Measurements from ENCODE around the gene COL6A2. TPM values are rescaled to one million over a fixed set of nuclear protein-coding genes. Genes with fewer than 3 reads are reported as not detected.

Gene COL6A2
- total RNA-seq, 1 experiment from 2014 or later = 15.0 TPM

DNA sequence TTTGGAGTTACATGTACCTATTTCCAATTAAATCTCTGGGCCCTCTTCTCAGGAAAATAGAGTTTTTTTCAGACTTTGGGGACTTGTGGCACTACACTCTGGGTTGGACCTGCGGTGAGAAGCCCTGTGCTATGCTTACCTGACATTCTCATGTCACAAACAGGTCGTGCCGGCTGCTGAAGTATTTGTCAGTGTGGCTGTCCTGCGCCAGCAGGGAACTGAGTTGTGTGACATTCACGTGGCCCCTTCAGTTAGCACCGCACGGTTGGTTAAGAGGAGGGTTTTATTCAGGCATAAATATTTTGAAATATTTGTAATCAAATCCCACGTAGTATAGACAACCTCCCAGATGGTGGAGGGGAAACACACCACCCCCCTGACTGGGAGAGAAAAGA, 6.3 kb upstream of the COL6A2 start:
- intact Hi-C loops (cut with micrococcal nuclease; ENCODE audit: unreplicated experiment) = no loop called here
- H3K36me3 ChIP-seq (ENCODE audit: insufficient read depth, low read length, poor library complexity, severe bottlenecking) = no peaks in the 10 kb centered on the region
- TF ChIP-seq, protein P1, sequence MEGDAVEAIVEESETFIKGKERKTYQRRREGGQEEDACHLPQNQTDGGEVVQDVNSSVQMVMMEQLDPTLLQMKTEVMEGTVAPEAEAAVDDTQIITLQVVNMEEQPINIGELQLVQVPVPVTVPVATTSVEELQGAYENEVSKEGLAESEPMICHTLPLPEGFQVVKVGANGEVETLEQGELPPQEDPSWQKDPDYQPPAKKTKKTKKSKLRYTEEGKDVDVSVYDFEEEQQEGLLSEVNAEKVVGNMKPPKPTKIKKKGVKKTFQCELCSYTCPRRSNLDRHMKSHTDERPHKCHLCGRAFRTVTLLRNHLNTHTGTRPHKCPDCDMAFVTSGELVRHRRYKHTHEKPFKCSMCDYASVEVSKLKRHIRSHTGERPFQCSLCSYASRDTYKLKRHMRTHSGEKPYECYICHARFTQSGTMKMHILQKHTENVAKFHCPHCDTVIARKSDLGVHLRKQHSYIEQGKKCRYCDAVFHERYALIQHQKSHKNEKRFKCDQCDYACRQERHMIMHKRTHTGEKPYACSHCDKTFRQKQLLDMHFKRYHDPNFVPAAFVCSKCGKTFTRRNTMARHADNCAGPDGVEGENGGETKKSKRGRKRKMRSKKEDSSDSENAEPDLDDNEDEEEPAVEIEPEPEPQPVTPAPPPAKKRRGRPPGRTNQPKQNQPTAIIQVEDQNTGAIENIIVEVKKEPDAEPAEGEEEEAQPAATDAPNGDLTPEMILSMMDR (conservative IDR thresholded peaks at IDR 0.05; ENCODE audit: low read depth, low read length) = no peak
- no peak for TF ChIP-seq EZH2 (IDR thresholded peaks at IDR 0.05; ENCODE audit: borderline replicate concordance, low read depth, low read length, poor library complexity, severe bottlenecking)
- BruUV-seq (replicated peaks) = no TSS peak
- H3K4me3 ChIP-seq (ENCODE audit: low read depth, low read length, poor library complexity, severe bottlenecking) = no peak overlapping the region
- ChIA-PET POLR2A (ENCODE audit: low non-redundant PET) (no interaction called here), CTCF (no interaction called here)
- H3K4me1 ChIP-seq (ENCODE audit: insufficient read depth, low read length, poor library complexity, severe bottlenecking) = no peaks in the 10 kb centered on the region
- H3K9me3 ChIP-seq (ENCODE audit: low read depth, low read length, poor library complexity, severe bottlenecking) = no peaks in the 10 kb centered on the region
- no peak overlapping the region for H3K27ac ChIP-seq (ENCODE audit: low read depth, low read length, poor library complexity, severe bottlenecking)
- no peak for DNase-seq (ENCODE audit: low spot score)
- no peaks in the 10 kb centered on the region for H3K27me3 ChIP-seq (replicated peaks; ENCODE audit: insufficient read depth, low read depth, low read length, poor library complexity)

DNA sequence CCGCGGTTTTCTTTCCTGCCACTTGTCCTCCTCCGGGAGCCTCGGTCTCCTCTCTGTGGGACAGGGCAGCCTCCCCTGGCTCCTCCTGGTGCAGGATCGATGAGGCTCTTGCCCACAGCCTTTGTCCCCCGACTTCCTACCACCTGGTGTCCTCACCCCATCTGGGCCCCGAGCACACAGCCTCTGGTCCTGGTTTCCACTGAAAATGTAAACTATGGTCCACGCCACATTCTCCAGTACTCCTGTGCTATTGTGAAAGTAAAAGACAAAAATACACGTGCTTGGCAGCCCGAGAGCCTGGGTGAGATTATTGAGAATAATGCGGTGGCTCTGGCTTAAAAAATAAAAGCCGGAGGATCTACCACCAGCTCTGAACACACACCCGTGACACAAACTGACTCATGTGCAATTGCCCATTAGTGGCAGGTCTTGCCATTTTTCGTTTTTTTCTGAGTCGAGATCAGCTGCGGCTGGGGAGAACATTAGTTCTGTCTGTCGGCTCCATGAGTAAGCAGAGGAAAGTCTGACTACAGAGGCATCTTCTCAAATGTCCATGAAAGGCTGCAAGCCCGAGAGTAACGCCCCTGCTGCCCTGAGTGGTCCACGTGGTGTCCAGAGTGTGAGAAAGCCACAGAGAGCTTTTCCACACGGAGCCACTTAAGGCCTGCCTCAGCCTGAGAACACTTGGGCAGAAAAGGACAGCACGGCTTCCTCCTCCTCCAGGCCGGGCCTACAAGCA, 5.7 kb upstream of the COL6A2 start:
- Histone ChIP-seq H3K4me1 (ENCODE audit: insufficient read depth, low read length, poor library complexity, severe bottlenecking) (no peaks in the 10 kb centered on the region), H3K4me3 (ENCODE audit: low read depth, low read length, poor library complexity, severe bottlenecking) (no peak overlapping the region), H3K27me3 (replicated peaks; ENCODE audit: insufficient read depth, low read depth, low read length, poor library complexity) (no peaks in the 10 kb centered on the region), H3K27ac (ENCODE audit: low read depth, low read length, poor library complexity, severe bottlenecking) (no peak overlapping the region), H3K9me3 (ENCODE audit: low read depth, low read length, poor library complexity, severe bottlenecking) (no peaks in the 10 kb centered on the region), H3K36me3 (ENCODE audit: insufficient read depth, low read length, poor library complexity, severe bottlenecking) (no peaks in the 10 kb centered on the region)
- intact Hi-C loops (cut with micrococcal nuclease; ENCODE audit: unreplicated experiment) = no loop called here
- ChIA-PET POLR2A (ENCODE audit: low non-redundant PET) (no interaction called here), CTCF (interaction anchor here (0.6 kb wide), 1 partner anchor 583 kb away, joined by 4 read pairs; no protein-coding TSS in a partner anchor)
- TF ChIP-seq, protein P1 (conservative IDR thresholded peaks at IDR 0.05; ENCODE audit: low read depth, low read length) = no peak
- no peak for TF ChIP-seq EZH2 (IDR thresholded peaks at IDR 0.05; ENCODE audit: borderline replicate concordance, low read depth, low read length, poor library complexity, severe bottlenecking)
- BruUV-seq (replicated peaks) = no TSS peak
- DNase-seq (ENCODE audit: low spot score) = no peak

DNA sequence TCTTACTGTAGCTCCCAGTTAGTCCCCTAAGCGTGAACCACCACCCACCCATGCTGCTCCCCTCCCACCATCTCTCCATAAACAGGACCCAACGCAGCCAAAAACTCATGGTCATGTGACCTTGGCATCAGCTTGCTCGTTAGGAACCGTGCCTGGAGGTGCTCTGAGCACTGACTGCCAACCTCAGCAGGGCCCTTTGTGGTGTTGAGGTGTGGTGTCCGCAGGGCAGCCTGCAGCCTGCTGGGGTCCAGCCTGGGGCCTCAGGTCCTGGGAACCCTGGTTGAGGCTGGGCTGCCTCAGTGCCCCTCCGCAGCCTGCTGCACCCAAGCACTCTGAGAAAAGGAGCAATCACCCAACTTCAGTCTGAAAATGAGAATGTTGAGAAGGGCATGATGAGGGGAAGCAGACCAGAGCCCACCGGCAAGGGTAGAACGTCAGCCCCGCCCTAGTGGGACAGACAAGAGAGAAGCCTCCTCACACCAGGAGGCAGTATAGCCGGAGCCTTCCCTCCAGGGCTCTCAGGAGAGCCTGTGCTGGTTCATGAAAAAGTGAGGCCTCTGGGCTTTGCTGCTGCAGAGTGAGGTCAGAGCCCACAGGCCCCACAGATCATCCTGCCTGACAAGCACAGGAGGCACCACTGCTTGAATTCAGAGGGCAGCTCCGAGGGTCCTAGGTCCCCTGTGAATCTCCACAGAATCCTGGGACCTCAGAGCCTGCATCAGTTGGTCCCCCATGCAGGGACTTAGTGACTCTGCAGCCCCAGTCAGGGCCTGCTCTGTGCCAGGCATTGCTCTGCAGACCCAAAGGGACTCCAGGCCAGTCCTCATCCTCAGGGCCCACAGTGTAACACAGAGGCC, 4.9 kb upstream of the COL6A2 start:
- TF ChIP-seq, protein P1 (conservative IDR thresholded peaks at IDR 0.05; ENCODE audit: low read depth, low read length) = no peak
- no peaks in the 10 kb centered on the region for H3K4me1 ChIP-seq (ENCODE audit: insufficient read depth, low read length, poor library complexity, severe bottlenecking)
- no peak overlapping the region for H3K27ac ChIP-seq (ENCODE audit: low read depth, low read length, poor library complexity, severe bottlenecking)
- no peak for DNase-seq (ENCODE audit: low spot score)
- H3K36me3 ChIP-seq (ENCODE audit: insufficient read depth, low read length, poor library complexity, severe bottlenecking) = no peaks in the 10 kb centered on the region
- intact Hi-C loops (cut with micrococcal nuclease; ENCODE audit: unreplicated experiment) = no loop called here
- POLR2A ChIA-PET (ENCODE audit: low non-redundant PET) = no interaction called here
- H3K4me3 ChIP-seq (ENCODE audit: low read depth, low read length, poor library complexity, severe bottlenecking) = no peak overlapping the region
- CTCF ChIA-PET = interaction anchor here (0.6 kb wide), 1 partner anchor 582 kb away, joined by 4 read pairs; no protein-coding TSS in a partner anchor
- no peaks in the 10 kb centered on the region for H3K27me3 ChIP-seq (replicated peaks; ENCODE audit: insufficient read depth, low read depth, low read length, poor library complexity)
- no TSS peak for BruUV-seq (replicated peaks)
- no peaks in the 10 kb centered on the region for H3K9me3 ChIP-seq (ENCODE audit: low read depth, low read length, poor library complexity, severe bottlenecking)
